CD4-positive, alpha-beta T cell treated with Interleukin-10 for 1 hour (primary cell): ENCODE results near the gene SORBS1.

ENCODE experiments used
- DNase-seq: peaks from one replicate; pipeline ENCODE4 v3.0.0-alpha.2; 2020

The SORBS1 gene

DNA sequence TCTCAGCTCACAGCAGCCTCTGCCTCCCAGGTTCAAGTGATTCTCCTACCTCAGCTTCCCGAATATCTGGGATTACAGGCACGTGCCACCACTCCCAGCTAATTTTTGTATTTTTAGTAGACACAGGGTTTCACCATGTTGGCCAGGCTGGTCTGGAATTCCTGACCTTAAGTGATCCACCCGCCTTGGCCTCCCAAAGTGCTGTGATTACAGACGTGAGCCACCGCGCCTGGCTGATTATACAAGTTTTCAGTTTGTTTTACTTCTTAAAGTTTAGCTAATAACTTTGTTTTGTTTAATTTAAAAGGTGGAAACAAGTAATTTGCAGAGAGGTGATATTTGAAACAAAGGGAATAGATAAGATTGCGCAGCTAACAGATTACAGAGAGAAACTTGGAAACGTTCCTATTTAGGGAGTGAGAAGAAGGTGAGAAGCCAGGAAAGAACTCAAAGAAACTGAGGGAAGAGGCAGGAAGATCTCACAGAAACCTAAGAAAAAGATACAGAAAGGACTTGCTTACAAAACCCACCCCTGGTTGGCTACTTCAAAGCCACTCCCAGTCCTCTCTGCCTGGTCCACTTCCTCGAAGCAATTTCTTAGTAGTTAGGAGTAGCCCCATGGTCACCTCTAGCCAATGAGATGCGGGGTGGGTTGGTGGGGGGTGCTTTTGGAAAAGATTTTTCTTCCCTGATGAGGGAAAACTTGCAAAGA, 255.4 kb downstream of the SORBS1 start:
- no peak for DNase-seq

DNA sequence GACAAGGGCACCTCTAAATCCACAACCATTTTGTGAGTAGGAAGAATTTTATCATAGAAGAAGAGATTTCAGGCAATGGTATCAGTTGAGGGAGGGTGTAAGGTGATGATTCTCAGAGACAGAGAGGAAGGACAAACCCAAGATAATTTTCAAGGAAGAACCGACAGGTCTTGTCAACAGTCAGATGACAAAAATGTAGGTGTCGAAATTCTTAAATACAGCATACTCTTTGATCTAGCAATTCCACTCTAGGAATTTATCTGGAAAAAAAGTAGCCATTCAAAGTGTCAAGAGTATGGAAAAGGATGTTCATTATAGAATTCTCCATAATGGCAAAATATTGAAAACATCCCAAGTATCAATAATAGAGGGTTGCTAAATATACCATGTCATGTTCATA, 256.2 kb downstream of the SORBS1 start:
- DNase-seq = no peak

DNA sequence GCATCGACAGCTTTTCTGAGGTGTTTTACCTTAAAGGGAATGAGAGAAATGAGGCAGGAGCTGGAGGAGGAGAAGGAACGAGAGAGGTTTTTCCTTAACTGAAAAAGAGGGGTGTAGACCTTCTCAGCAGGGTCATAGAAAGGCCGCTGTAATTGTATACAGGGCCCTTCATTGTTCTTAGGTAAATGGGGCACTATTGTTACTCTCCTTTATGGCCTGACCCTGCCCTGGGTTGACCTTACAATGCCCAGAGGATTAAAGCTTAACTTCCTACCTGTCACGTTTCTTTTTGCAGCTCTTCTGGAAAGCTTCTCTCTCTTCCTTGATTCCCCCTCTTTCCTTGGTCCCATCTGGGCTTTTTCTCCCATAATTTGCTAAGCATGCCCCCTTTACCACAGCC, 256.7 kb downstream of the SORBS1 start:
- DNase-seq = no peak

DNA sequence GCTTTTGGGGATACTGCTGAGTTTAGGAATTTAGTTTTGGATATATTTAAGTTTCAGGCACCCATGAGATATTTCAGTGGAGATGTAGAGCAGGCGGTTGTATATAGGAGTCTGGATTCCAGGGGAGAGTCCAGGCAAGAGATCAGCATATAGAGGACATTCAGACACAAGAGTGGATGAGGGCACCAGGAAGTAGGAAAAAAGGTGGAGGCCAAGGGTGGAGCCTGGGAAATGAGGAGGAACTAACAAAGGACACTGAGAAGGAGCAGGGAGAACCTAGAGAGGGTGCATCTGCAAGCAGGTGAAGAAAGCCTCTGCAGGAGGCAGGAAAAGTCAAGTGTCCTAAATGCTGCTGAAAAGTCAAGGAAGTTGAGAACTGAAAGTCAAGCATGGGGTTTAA, 257.2 kb downstream of the SORBS1 start:
- DNase-seq = no peak

DNA sequence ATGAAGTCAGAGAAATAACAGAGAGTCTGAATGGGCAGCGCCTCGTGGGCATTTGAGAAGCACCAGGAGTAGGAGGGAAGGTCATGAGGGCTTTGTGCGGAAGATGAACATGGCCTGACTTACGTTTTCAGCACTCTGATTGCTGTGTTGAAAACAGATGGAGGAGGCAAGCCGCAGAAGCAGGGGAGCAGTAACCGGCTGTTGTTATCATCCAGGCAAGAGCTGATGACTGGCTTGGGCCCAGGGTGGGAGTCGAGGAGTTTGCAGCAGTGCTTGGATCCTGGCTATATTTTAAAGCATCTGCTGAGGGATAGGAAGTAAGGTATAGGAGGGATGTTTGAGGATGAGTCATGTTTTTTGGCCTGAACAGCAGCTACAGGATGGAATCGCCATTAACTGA, 257.6 kb downstream of the SORBS1 start:
- DNase-seq = no peak

DNA sequence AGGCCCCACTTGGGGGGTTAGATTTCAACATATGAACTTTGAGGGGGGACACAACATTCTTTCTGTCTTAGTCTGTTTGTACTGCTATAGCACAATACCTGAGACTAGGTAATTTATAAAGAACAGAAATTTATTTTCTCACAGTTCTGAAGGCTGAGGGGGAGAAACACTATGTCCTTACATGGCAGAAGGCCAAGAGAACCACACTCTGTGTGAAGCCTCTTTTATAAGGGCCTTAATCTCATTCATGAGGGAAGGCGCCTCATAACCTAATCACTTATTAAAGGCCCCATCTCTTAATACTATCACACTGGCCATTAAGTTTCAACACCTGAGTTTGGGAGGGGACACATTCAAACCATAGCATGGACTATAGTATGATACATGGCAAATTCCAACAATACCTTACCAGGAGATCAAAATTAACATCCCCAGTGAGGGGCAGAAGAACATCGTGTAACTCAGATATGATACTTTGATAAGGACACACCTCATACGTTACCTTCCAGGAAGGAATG, 261.1 kb downstream of the SORBS1 start:
- no peak for DNase-seq

DNA sequence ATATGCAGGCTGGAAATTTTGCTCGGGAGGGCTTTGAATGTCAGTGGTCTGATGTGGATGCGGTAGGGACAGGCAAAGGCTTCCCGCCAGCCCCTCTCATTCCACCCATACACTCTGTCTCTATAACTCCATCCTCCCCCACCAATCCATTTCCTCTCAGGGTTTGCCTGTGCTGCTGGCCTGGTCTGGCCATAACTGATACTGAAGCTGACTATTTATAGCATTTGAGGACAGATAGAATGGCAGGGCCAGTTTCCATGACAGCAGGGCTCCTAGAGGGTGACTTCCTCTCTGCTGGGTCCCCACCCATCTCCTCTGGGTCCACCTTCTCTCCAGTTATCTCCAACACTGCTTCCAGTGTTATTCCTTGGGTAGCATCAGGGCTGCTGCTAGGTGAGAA, 263.8 kb downstream of the SORBS1 start:
- DNase-seq = no peak

DNA sequence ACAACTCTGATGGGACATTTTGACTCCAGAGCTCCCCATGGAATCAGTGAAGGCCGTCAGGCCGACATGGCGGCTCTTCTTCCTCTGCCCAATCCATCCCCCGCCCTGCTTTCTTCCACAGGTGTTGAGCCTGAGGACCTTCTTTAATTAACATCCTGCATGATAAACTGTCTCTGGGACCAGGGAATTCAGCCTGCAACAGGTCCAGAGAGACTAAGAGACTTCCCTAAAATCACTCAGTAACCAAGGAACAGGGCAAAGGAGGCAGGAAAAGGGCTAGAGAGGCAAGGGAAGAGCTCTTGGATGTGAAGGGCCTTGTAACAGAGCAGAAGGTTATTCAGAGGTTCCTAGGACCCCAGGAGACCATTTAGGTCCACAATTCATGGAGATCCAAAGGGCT, 264.4 kb downstream of the SORBS1 start:
- no peak for DNase-seq

DNA sequence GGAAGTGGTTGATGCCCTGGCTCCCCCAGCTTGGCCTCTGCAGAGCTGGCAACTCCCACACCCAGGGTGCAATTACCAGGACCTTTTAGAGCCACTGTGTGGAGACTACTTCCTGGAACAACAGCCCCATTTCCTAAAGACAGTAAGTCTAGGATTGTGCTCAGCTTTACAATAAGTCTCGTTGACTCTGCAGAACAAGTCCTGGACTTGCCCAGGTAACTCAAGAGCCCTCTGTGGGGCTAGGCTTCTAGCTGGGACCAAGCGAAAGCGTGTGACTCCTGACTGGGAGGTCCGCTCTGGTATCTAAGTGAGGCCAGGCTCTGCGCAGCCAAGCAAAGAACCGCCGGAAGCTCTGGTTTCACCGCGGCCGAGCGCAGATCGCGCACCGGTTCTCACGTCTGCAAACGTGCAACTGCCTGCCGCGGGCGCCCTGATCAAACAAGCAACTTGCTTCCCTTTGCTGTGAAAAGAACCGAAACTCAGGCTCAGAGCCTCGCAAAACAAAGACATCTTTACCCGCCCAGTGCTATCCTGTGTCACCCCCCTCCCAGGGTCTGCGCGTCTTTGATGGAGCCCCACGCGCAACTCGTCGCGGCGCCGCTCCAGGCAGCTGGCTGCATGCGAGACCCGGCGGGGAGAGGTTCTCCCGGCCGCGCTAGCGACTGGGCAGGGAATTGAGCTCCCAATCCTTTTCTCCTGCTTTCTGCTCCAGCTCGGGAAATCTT, 266.0 kb downstream of the SORBS1 start:
- DNase-seq = peak; percentile 45

DNA sequence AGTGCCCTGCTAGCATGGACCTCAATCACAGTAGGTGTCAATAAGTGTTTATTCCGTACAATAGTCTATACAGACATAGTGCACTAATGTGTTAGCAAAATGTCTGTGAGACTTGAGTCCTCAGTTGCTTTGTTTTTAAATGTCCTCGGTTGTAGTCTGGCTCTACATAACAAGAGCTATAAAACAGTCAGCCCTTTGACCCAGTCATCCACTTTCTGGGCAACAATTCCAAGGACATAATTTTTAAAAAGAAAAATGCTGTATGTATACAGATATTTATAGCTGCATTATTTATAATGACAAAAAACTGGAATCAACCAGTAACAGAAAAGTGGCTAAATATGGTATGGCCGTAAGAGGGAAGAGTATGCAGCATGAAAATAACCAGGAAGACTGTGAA, 267.5 kb downstream of the SORBS1 start:
- DNase-seq = no peak

DNA sequence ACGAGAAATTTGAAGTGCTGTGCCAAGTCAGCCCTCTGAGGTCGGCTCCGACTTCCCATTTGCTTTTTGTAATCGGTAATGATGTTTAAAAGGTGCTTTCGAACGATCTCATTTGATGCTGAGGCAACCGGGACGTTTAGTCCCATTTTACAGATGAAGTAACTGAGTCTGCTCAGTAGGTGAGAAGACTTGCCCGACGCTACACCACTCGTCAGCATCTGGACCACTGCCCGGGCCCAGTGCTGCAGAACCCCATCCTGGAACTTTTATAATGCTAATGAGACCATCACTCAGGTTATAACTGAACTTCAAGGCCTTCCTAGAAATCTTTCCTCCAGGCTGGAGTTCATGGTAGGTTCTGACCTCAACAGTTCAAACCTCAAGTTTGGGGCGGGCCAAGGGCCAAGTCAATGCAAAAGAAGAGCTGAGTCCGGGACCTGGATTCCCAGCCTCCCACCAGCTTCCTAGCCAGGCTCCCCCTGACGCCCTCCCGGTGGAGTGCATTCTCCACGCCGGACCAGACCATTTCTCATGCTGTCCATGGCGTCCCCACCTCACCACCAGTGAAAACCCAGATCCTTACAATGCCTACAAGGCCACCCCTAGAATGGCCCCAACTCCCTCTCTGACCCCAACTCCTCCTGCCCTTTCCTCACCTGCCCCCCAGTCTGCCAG, 269.7 kb downstream of the SORBS1 start:
- DNase-seq = no peak

DNA sequence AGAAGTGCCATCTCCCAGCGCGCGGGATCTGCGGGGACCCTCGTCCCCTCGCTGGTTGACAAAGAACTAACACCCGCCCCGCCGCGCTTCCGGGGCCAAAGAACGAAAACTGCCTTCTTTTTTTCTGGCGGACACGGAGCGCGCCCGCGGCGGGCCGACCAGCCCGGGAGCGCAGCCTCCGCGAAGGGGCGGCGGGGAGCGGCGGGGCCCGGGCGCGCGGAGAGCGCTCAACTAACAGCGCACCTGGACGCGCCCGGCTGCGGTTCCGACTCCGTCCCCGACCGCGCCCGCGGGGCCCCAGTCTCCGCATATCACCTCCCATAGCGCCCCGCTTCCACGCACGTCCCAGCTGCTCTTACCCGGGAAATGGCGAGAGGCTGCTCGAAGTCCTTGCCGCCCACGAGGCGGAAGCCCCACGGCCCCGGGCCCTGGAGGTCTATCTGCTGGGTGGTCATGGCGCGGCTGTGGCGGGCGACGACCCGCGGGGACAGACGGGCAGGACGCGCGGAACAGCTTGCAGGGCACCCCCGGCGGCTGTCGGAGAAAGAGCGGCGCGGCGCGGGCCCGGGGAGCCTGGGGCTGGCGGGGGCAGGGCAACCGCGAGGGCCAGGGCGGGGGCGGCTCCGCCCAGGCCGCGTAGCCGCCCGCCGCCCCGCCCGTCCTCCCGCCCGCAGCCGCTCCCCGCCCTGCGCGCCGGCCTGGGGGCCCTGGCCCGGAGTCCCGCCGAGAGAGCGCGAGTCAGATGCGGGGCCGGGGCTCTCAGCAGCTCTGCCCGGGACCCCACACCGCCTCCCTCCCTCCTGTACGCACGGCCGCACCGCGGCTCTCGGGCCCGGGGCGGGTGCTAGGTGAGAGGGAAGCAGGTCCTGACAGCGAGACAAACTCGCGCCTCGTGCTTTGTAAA, 270.5 kb downstream of the SORBS1 start, which contains the start of gene PDLIM1:
PDLIM1 (minus strand) TSS at position 543 of the 904 bp plus-strand sequence; CDS start at position 455, 88 bp downstream.
- peak; percentile 47 for DNase-seq

DNA sequence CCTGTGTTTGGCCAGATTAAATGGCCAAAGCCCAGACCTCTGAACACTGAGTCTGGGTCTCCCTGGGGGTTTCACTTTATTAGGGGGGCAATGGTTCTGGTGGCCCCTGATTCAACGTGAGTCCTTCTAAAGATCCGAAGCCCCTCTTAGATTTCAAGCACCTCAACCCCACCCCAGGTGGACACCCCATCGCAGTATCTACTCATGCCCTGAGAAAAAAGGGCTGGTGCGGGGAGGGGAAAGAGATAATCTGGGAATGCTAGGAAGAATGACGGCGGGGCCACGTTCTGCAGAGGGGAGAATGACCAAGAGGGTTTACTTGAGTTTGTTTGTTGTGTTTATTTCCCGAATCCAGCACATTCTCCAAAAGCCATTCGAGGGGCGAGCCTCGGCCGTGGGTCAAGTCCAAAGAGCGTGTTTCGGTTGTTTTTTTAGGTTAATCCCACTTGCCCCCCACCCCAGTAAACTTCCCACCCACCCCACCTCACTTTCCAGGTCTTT, 271.2 kb downstream of the SORBS1 start:
- no peak for DNase-seq

DNA sequence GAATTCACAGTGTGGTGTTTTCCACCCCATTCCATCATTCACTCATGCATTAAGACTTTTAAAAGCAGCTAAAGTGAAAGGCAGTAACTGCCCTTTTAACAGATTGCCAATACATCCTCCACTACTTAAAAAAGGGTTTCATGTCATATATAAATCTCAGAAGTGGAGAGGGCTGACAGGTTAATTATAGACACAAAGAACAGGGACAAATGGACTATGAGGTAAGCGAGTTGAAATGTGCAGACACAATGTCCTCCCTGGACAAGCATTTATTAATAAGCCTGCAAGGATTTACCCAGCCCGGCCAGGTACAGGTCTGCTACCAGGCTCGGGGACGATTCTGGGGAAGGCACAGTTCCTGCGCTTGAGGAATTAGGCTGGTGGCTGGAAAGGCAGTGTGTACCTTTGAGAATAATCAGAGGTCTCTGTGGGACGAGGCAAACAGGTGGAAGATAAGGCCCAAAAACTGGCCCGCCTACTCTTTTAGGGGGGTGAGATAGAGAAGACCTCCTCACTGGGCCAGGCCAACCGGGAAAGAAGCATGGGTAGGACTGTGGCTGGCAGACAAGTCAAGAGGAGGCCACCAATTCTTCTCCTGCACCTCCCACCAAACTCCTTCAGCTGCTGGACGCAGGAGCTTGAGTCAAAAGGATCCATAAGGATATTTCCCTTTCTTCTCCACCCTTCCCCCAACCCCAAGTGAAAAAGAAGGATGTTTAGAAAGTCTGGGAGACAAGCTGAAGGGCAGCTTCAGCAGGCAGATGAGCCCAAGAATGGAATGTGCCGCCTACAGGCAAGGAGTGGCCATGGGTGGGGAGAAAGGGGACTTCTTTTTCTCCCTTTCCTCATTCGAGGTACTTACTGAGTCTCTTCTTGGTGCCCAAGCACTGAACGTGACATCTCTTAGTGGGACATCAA, 271.9 kb downstream of the SORBS1 start:
- no peak for DNase-seq

DNA sequence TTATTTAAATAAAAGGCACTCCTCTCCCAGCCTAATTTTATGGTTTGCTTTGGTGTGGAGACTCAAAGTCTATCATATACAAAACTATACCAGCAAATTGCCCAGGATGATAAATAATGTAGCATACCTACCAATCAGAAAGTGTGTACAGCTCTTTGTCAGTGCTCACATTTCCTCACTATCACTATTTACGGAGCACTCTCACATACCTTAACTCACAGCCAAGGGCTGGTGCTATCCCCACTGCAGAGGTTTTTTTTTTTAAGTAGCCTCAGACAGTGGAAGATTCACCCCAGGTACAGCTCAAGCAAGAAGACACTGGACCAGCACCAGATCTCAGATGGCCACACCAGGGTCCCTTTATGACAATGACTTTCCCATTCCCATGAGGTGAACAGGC, 272.9 kb downstream of the SORBS1 start:
- no peak for DNase-seq

DNA sequence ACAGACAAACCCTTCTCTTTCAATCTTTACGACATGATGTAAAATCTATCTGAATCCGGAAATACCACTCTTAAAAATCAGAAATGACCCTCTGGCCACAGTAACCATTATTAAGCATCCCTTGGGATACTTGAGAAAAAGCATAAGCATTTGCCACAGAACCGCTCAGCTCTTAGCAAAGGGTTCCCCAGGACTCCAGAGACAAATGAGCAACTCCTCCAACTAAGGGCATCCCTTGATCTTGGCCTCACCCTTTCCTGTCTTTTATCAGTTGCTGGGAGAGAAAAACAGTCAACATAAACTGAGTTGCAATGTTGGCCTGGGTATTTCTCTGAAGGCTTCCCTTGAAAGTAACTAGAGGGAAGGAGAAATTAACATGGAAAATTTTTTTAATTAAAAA, 273.9 kb downstream of the SORBS1 start:
- DNase-seq = no peak

DNA sequence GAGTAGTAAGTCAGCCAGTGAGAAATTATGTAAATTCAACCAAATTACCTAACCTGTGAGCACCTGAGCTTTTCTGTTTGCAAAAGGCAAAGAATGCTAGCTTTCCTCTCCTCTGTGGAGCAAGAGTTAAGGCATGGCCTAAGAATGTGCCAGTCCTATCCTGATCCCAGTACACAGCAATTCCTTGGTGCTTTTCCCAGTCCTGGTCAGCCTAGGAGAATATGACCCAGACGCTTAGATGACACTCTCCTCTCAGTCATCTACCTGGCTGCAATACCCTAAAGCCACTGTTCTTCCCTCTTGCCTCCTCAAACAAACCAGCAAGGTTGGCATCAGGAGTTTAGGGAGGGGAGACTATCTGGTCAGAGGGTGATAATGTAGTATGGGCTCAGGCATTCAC, 274.5 kb downstream of the SORBS1 start:
- DNase-seq = no peak

DNA sequence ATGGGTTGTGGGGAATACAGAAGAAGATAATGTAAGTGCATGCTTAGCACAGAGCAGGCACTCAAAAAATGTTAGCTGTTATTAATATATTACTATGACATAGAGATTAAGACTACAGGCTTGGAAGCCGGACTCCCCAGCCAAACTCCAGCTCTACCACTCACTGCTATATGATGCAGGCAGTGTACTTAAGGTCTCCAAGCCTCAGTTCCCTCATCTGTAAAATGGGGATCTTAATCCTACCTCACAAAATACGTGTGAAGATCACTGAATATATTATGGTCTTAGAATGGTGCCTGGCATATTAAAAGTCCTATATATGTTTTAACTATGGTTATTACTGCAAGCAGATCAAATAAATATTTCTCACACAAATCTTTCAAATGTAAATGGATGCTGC, 275.6 kb downstream of the SORBS1 start:
- no peak for DNase-seq

DNA sequence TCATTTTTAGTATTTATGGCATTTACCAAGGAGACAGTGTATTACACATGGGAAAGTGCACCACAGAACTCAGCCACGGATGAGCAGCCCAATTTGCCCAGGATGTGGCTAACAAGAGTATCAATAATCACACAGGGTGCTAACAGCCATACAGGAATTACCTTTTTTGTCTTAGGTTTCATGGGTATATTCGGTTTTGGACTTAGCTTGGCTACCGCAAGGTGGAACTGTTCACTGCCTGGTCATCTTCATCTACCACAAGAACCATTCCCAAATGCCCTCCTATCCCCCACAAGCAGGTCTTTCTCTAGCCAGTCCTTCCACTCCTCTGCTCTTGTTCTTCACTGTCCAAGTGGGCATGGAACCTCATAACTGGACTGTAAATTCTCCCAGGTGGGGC, 276.4 kb downstream of the SORBS1 start:
- DNase-seq = no peak

DNA sequence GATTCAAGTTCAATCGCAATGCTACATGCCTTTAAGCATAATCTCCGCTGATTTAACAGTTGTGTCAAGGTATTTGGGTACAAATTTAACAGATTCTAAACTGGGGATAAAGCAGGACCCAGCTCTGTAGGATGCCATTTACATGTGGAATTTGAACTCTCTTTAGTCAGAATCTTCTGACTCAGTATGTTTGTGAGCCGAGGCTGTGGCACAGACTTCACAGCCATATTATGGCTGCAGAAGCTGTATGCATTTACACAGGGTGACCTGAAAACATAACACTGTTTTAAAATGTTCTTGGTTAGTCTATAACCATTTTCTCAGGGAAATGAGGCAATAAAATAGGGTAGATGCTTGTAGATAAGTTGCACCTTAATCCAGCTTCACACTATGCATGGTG, 279.1 kb downstream of the SORBS1 start:
- no peak for DNase-seq

DNA sequence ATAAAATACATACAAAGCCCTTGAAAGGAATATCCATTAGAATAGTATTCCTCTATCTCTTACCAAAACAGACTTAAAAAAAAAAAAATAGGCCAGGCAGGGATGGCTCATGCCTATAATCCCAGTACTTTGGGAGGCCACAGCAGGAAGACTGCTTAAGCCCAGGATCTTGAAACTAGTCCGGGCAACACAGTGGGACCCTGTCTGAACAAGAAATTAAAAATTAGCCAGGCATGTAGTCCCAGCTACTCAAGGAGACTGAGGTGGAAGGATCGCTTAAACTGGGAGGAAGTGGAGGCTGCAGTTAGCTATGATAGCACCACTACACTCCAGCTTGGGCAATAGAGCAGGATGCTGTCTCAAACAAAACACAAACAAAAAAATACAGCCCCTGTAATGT, 280.0 kb downstream of the SORBS1 start:
- no peak for DNase-seq
